ENCODE measurements around the gene TMEM263. TPM values are rescaled to one million over a fixed set of nuclear protein-coding genes. Genes with fewer than 3 reads are reported as not detected.
A peak's percentile ranks its signal among the peaks of the same experiment; 100 is the strongest.

TMEM263 gene
- total and polyA plus RNA-seq, 2 of the 13 experiments (the other 11 are each of a cell fraction or from before 2014, with no cell fraction given) = 25.9 to 58.6 TPM

GRCh38 chr12:107014055-107014454, 58.3 kb downstream of the TMEM263 start:
- intact Hi-C loops (cut with micrococcal nuclease; ENCODE audit: unreplicated experiment) = no loop called here
- no peak overlapping the region for H2AFZ ChIP-seq (ENCODE audit: low read length)
- no peaks in the 10 kb centered on the region; a peak in 1 of 5 replicates for H3K36me3 ChIP-seq (replicated peaks in 1 of 2; ENCODE audit: control insufficient read depth in 1 of 2, insufficient read depth in 2 of 2, low read length in 2 of 2)
- H3K4me2 ChIP-seq (ENCODE audit: low read depth, low read length) = no peak overlapping the region
- no peaks in the 10 kb centered on the region for H4K20me1 ChIP-seq (ENCODE audit: insufficient read depth, low read length)
- H3K4me3 ChIP-seq (replicated peaks in 1 of 3; ENCODE audit: insufficient read depth in 1 of 3, low read depth in 2 of 3, low read length in 3 of 3) = no peak overlapping the region
- in situ Hi-C loops (cut with HindIII; ENCODE audit: extremely low pct_ligation_motif_present, low pct_unique_long_range_greater_than_20kb) = no loop called here
- H3K4me1 ChIP-seq (ENCODE audit: insufficient read depth, low read length) = no peaks in the 10 kb centered on the region
- H3K27me3 ChIP-seq (ENCODE audit: control insufficient read depth in 1 of 2, insufficient read depth in 2 of 2, low read length in 2 of 2) = no peaks in the 10 kb centered on the region
- CTCF ChIA-PET (ENCODE audit: low intra/inter-chr PET ratio, low total read pairs) = interaction anchor here (1.2 kb wide), 1 partner anchor 90 kb away, joined by 5 read pairs; no protein-coding TSS in a partner anchor
- ATAC-seq = peak; percentile 82
- H3K9me3 ChIP-seq (ENCODE audit: low read length) = no peaks in the 10 kb centered on the region
- FAIRE-seq = peak; percentile 12
- no peaks in the 10 kb centered on the region for H3K79me2 ChIP-seq (ENCODE audit: insufficient read depth, low read length)
- no TSS peak for BruUV-seq (replicated peaks)
- WGBS (ENCODE audit: low lambda C conversion rate) = 85% methylated on average over 3 of the region's 3 CpGs
- DNase-seq (ENCODE audit: low spot score) = peak; percentile 40
- POLR2A ChIA-PET = no interaction called here
- no peak overlapping the region for H3K9ac ChIP-seq (ENCODE audit: insufficient read depth, low read depth, low read length)
- no peak overlapping the region for H3K27ac ChIP-seq (ENCODE audit: extremely low read length, insufficient read depth, low read length)
- TF ChIP-seq NCOA1 (CRISPR knock-in tag; IDR thresholded peaks at IDR 0.05) (no peak), NR2C2 (CRISPR knock-in tag; IDR thresholded peaks at IDR 0.05; ENCODE audit: borderline replicate concordance) (no peak), GPN1 (CRISPR knock-in tag; IDR thresholded peaks at IDR 0.05; ENCODE audit: borderline replicate concordance) (no peak), ZNF275 (CRISPR knock-in tag; IDR thresholded peaks at IDR 0.05; ENCODE audit: borderline replicate concordance) (no peak), CERS6 (CRISPR knock-in tag; IDR thresholded peaks at IDR 0.05) (no peak), THAP11 (CRISPR knock-in tag; IDR thresholded peaks at IDR 0.05) (no peak), ZNF33A (CRISPR knock-in tag; IDR thresholded peaks at IDR 0.05; ENCODE audit: borderline replicate concordance) (no peak), ZZZ3 (CRISPR knock-in tag; IDR thresholded peaks at IDR 0.05; ENCODE audit: borderline replicate concordance) (no peak), CTCF (CRISPR knock-in tag; IDR thresholded peaks at IDR 0.05) (peak; percentile 37), PAXIP1 (CRISPR knock-in tag; conservative IDR thresholded peaks at IDR 0.05) (no peak), TFDP1 (CRISPR knock-in tag; IDR thresholded peaks at IDR 0.05; ENCODE audit: borderline replicate concordance) (no peak), FOXP4 (CRISPR knock-in tag; IDR thresholded peaks at IDR 0.05) (no peak)
